Measurements from ENCODE around the gene TRMT61A.

The TRMT61A gene

GRCh38 chr14:103552011-103552845 is 23.2 kb downstream of the TRMT61A start:
- H3K27ac Mint-ChIP-seq, result no peak overlapping the region
- H3K4me3 Mint-ChIP-seq, result no peak overlapping the region
- DNase-seq (no peak), ATAC-seq (no peak)
- H3K4me1 Mint-ChIP-seq, result peaks cover 5% of the 10 kb centered on the region
- no peaks in the 10 kb centered on the region for H3K27me3 Mint-ChIP-seq
- H3K36me3 Mint-ChIP-seq (ENCODE audit: low read depth), result peaks cover 2% of the 10 kb centered on the region
- H3K9me3 Mint-ChIP-seq, result no peaks in the 10 kb centered on the region

- no peak for DNase-seq
- H3K4me3 Mint-ChIP-seq, result no peak overlapping the region
- H3K27ac Mint-ChIP-seq, result no peak overlapping the region
- no peaks in the 10 kb centered on the region for H3K9me3 Mint-ChIP-seq
- no peaks in the 10 kb centered on the region for H3K27me3 Mint-ChIP-seq
- peaks cover 4% of the 10 kb centered on the region for H3K36me3 Mint-ChIP-seq (ENCODE audit: low read depth)
- no peak for ATAC-seq
- peaks cover 6% of the 10 kb centered on the region for H3K4me1 Mint-ChIP-seq
Measured at GRCh38 chr14:103552846-103553210, 23.8 kb downstream of the TRMT61A start.

- no peak for ATAC-seq
- Mint-ChIP-seq H3K9me3 (no peaks in the 10 kb centered on the region), H3K27me3 (no peaks in the 10 kb centered on the region), H3K36me3 (ENCODE audit: low read depth) (peaks cover 27% of the 10 kb centered on the region), H3K27ac (no peak overlapping the region), H3K4me3 (no peak overlapping the region), H3K4me1 (peaks cover 35% of the 10 kb centered on the region)
- no peak for DNase-seq
Measured at GRCh38 chr14:103555559-103556337, 26.8 kb downstream of the TRMT61A start.

- peaks cover 36% of the 10 kb centered on the region for H3K36me3 Mint-ChIP-seq (ENCODE audit: low read depth)
Measured at GRCh38 chr14:103556946-103557758, 28.2 kb downstream of the TRMT61A start.

GRCh38 chr14:103558071-103558882 is 29.3 kb downstream of the TRMT61A start:
- no peak for DNase-seq
- Mint-ChIP-seq H3K9me3 (no peaks in the 10 kb centered on the region), H3K36me3 (ENCODE audit: low read depth) (peaks cover 36% of the 10 kb centered on the region), H3K27me3 (no peaks in the 10 kb centered on the region), H3K27ac (no peak overlapping the region), H3K4me3 (no peak overlapping the region), H3K4me1 (peaks cover 47% of the 10 kb centered on the region)
- no peak for ATAC-seq

More at GRCh38 chr14:103556946-103557758, 28.2 kb downstream of the TRMT61A start:
- no peaks in the 10 kb centered on the region for H3K27me3 Mint-ChIP-seq
- no peak for DNase-seq
- no peak overlapping the region for H3K4me3 Mint-ChIP-seq
- no peak overlapping the region for H3K27ac Mint-ChIP-seq
- H3K9me3 Mint-ChIP-seq, result no peaks in the 10 kb centered on the region
- peaks cover 47% of the 10 kb centered on the region for H3K4me1 Mint-ChIP-seq
- no peak for ATAC-seq

GRCh38 chr14:103559766-103560165 is 30.8 kb downstream of the TRMT61A start:
- no peaks in the 10 kb centered on the region for H3K27me3 Mint-ChIP-seq
- no peaks in the 10 kb centered on the region for H3K9me3 Mint-ChIP-seq
- peaks cover 59% of the 10 kb centered on the region for H3K4me1 Mint-ChIP-seq
- ATAC-seq (no peak), DNase-seq (no peak)
- H3K27ac Mint-ChIP-seq, result no peak overlapping the region
- peaks cover 38% of the 10 kb centered on the region for H3K36me3 Mint-ChIP-seq (ENCODE audit: low read depth)
- H3K4me3 Mint-ChIP-seq, result peak overlapping the region; percentile 21

GRCh38 chr14:103560691-103561090 is 31.7 kb downstream of the TRMT61A start:
- H3K4me1 Mint-ChIP-seq, result peaks cover 65% of the 10 kb centered on the region
- no peaks in the 10 kb centered on the region for H3K9me3 Mint-ChIP-seq
- no peak for ATAC-seq
- H3K27ac Mint-ChIP-seq, result peak overlapping the region; percentile 94
- peak overlapping the region; percentile 95 for H3K4me3 Mint-ChIP-seq
- no peak for DNase-seq
- peaks cover 38% of the 10 kb centered on the region for H3K36me3 Mint-ChIP-seq (ENCODE audit: low read depth)
- no peaks in the 10 kb centered on the region for H3K27me3 Mint-ChIP-seq

- peaks cover 70% of the 10 kb centered on the region for H3K4me1 Mint-ChIP-seq
- peaks cover 38% of the 10 kb centered on the region for H3K36me3 Mint-ChIP-seq (ENCODE audit: low read depth)
- peak overlapping the region; percentile 94 for H3K27ac Mint-ChIP-seq
- H3K27me3 Mint-ChIP-seq, result no peaks in the 10 kb centered on the region
- H3K9me3 Mint-ChIP-seq, result no peaks in the 10 kb centered on the region
- ATAC-seq (peak; percentile 33), DNase-seq (peak; percentile 57)
- H3K4me3 Mint-ChIP-seq, result peak overlapping the region; percentile 95
Measured at GRCh38 chr14:103561381-103562178, 32.6 kb downstream of the TRMT61A start.

GRCh38 chr14:103562179-103562428 is 33.1 kb downstream of the TRMT61A start:
- Mint-ChIP-seq H3K36me3 (ENCODE audit: low read depth) (peaks cover 37% of the 10 kb centered on the region), H3K4me3 (peak overlapping the region; percentile 95), H3K9me3 (no peaks in the 10 kb centered on the region), H3K27ac (peak overlapping the region; percentile 94), H3K27me3 (no peaks in the 10 kb centered on the region), H3K4me1 (peaks cover 69% of the 10 kb centered on the region)
- DNase-seq (no peak), ATAC-seq (no peak)

- Mint-ChIP-seq H3K36me3 (ENCODE audit: low read depth) (peaks cover 35% of the 10 kb centered on the region), H3K9me3 (no peaks in the 10 kb centered on the region), H3K27me3 (no peaks in the 10 kb centered on the region), H3K27ac (peak within 1 kb of the TSS; percentile 94), H3K4me1 (peaks cover 67% of the 10 kb centered on the region), H3K4me3 (peak within 1 kb of the TSS; percentile 95)
- DNase-seq (peak; percentile 89), ATAC-seq (peak; percentile 69)
Measured at GRCh38 chr14:103562429-103563225, 33.6 kb downstream of the TRMT61A start, which contains the start of the genes BAG5 and COA8. Gene BAG5, minus strand, starts transcription at chr14:103562657. Its CDS starts 1,493 bp downstream, at chr14:103561164. Gene COA8, plus strand, starts transcription at chr14:103562960. Its CDS starts 42 bp downstream, at chr14:103563002.

- peaks cover 68% of the 10 kb centered on the region for H3K4me1 Mint-ChIP-seq
Measured at GRCh38 chr14:103563226-103563620, 34.2 kb downstream of the TRMT61A start.

GRCh38 chr14:103563844-103564505 is 35.0 kb downstream of the TRMT61A start:
- Mint-ChIP-seq H3K4me1 (peaks cover 60% of the 10 kb centered on the region), H3K9me3 (no peaks in the 10 kb centered on the region), H3K36me3 (ENCODE audit: low read depth) (peaks cover 26% of the 10 kb centered on the region), H3K27ac (no peak overlapping the region), H3K4me3 (peak overlapping the region; percentile 95), H3K27me3 (no peaks in the 10 kb centered on the region)
- DNase-seq, result no peak
- no peak for ATAC-seq

More at GRCh38 chr14:103563226-103563620, 34.2 kb downstream of the TRMT61A start:
- Mint-ChIP-seq H3K4me3 (peak overlapping the region; percentile 95), H3K36me3 (ENCODE audit: low read depth) (peaks cover 31% of the 10 kb centered on the region), H3K27me3 (no peaks in the 10 kb centered on the region), H3K9me3 (no peaks in the 10 kb centered on the region), H3K27ac (peak overlapping the region; percentile 81)
- DNase-seq (no peak), ATAC-seq (no peak)
